GM06990 (cell line): ENCODE measurements around the gene PARVB.

Source experiments
- DNase-seq: peaks from one replicate; pipeline ENCODE4 v3.0.0-alpha.2; 2011; ENCODE audit not compliant: insufficient read length; ENCODE audit errors: extremely low read depth
- H3K27me3 ChIP-seq: replicated peaks from 2 replicates; pipeline ENCODE4 v1.6.0; 2011; ENCODE audit warnings: low read length; ENCODE audit not compliant: control insufficient read depth, insufficient read depth
- H3K36me3 ChIP-seq: 2 replicates; pipeline ENCODE4 v1.5.1; 2011; ENCODE audit warnings: low read length; ENCODE audit not compliant: control insufficient read depth, insufficient read depth
- H3K4me3 ChIP-seq: replicated peaks from 2 replicates; pipeline ENCODE4 v1.5.1; 2011; ENCODE audit warnings: low read depth, mild to moderate bottlenecking, control low read depth, low read length
- TF ChIP-seq, protein P1 (sequence below): IDR thresholded peaks from 2 replicates; pipeline ENCODE4 v1.5.1; 2011; ENCODE audit warnings: low read length, control low read depth, mild to moderate bottlenecking, inconsistent platforms; ENCODE audit not compliant: insufficient read depth, poor library complexity, severe bottlenecking

PARVB gene

GRCh38 chr22:44144046-44144569, 120.0 kb downstream of the PARVB start:
- DNase-seq: no peak
- no peaks in the 10 kb centered on the region for H3K27me3 ChIP-seq
- no peak overlapping the region for H3K4me3 ChIP-seq
- peaks cover 15% of the 10 kb centered on the region for H3K36me3 ChIP-seq
- TF ChIP-seq, protein P1, sequence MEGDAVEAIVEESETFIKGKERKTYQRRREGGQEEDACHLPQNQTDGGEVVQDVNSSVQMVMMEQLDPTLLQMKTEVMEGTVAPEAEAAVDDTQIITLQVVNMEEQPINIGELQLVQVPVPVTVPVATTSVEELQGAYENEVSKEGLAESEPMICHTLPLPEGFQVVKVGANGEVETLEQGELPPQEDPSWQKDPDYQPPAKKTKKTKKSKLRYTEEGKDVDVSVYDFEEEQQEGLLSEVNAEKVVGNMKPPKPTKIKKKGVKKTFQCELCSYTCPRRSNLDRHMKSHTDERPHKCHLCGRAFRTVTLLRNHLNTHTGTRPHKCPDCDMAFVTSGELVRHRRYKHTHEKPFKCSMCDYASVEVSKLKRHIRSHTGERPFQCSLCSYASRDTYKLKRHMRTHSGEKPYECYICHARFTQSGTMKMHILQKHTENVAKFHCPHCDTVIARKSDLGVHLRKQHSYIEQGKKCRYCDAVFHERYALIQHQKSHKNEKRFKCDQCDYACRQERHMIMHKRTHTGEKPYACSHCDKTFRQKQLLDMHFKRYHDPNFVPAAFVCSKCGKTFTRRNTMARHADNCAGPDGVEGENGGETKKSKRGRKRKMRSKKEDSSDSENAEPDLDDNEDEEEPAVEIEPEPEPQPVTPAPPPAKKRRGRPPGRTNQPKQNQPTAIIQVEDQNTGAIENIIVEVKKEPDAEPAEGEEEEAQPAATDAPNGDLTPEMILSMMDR: no peak

- Histone ChIP-seq H3K36me3 (peaks cover 16% of the 10 kb centered on the region), H3K4me3 (no peak overlapping the region), H3K27me3 (no peaks in the 10 kb centered on the region)
- TF ChIP-seq, protein P1: no peak
- no peak for DNase-seq
These were observed 121.4 kb downstream of the PARVB start for GRCh38 chr22:44145544-44145943.

DNA sequence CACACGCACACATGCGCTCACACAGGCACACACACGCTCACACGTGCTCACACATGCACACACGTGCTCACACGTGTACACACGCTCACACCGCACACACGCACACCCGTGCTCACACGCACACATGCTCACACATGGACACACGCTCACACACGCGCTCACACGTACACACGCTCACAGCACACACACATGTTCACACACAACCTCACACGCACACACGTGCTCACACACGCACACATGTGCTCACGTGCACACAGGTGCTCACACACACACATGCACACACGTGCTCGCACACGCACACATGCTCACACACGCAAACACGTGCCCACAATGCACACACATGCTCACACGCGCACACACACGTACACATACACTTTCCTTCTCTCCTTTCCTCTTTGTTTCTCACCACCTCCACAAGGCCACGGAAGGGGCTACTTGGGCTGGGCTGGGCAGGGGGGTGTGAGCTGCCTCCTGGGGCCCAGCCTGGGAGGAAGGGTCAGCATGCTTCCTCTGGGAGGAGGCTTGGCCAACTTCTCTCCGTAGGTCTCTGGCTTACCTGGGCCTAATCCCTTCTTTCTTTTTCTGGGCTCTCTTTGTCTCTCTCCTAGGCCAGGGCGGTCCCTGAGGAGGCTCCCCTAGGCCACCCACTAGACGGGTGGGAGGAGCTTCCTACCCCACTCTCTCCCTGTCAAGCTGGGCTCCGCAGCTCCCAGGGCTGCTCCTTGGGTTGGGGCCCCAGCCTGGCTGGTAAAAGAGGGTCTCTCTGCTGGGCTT, 122.2 kb downstream of the PARVB start:
- no peak overlapping the region for H3K4me3 ChIP-seq
- H3K27me3 ChIP-seq: no peaks in the 10 kb centered on the region
- TF ChIP-seq, protein P1: no peak
- H3K36me3 ChIP-seq: peaks cover 17% of the 10 kb centered on the region
- no peak for DNase-seq

DNA sequence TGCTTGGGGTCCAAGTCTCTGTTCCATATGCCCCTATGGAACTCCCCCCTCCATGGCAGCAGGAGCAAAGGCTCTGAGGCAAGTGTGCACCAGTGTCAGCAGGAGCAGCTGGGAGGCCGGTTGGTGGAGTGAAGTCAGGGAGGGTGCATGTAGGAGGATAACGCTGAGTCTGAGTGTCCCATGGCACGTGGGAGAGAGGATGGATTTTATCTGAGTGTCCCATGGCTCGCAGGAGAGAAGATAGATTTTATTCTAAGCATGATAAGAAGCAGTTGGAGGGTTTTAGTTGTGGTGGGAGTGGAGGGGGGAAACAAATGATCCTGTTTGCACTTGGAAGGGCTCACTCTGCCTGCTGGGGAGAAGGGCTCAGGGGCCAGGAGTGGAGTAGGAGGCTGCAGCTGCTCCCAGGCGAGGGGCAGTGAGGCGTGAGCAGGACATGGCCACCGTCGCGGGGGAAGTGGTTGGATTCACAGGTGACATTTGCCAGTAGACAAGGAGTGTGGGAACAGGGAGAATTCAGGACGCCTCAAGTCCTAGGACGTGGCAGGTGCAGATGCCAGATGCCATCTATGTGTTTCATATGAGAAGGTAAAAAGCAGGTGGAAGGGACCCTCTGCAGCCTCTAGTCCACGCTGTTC, 123.0 kb downstream of the PARVB start:
- Histone ChIP-seq H3K4me3 (no peak overlapping the region), H3K36me3 (peaks cover 20% of the 10 kb centered on the region), H3K27me3 (no peaks in the 10 kb centered on the region)
- no peak for DNase-seq
- TF ChIP-seq, protein P1: no peak

DNA sequence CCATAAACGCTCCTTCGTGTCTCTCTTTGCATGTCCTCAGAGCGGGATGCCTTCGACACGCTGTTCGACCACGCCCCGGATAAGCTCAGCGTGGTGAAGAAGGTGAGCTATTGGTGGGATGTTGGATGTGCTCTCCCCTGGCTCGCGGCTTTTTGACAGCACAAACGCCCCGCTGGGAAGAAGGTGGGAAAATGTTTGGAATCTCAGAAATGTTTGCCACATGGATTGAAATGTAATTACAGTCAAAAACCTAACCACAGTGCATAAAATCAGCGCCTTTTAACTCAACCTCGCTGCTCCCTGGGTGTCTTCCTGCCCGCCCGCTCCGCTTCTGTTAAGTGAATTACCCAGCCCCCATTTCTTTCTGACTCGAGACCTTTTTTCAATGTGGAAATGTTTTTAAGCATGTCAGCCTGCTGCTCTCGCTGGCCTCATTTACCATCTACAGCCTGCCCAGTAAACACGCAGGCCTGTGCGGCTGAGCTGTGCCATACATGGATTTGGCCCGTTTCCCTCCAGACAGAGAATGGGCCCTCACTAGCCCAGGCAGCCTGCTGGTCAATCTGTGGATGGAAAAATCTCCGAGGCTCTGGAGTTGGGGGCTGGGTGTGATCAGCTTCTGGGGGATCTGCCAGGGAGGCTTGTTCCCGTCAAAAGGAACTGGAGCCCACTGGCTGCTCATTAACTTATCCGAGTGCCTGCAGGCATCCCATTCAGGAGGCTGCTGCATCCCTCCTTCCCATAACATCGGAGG, 123.9 kb downstream of the PARVB start:
- peaks cover 20% of the 10 kb centered on the region for H3K36me3 ChIP-seq
- H3K27me3 ChIP-seq: no peaks in the 10 kb centered on the region
- TF ChIP-seq, protein P1: no peak
- H3K4me3 ChIP-seq: no peak overlapping the region
- no peak for DNase-seq
